Neural crest cell (in vitro differentiated cells): ENCODE data around the gene TEX19. TPM values are rescaled to one million over a fixed set of nuclear protein-coding genes. Genes with fewer than 3 reads are reported as not detected.

Experiments used
- DNase-seq: peaks from one replicate; pipeline ENCODE4 v3.0.0; 2021; ENCODE audit warnings: low read depth, mixed read lengths, low spot score
- H3K27ac Mint-ChIP-seq: one replicate; pipeline ENCODE4 v1.8.0; 2021; ENCODE audit warnings: mild to moderate bottlenecking, mixed read lengths; ENCODE audit not compliant: unreplicated experiment
- H3K27me3 Mint-ChIP-seq: 2 replicates; pipeline ENCODE4 v1.8.0; 2021; ENCODE audit warnings: low read depth, mild to moderate bottlenecking, mixed read lengths
- H3K36me3 Mint-ChIP-seq: 2 replicates; pipeline ENCODE4 v1.8.0; 2021; ENCODE audit warnings: low read depth, mild to moderate bottlenecking, mixed read lengths
- H3K4me1 Mint-ChIP-seq: 2 replicates; pipeline ENCODE4 v1.8.0; 2021; ENCODE audit warnings: mixed read lengths
- H3K4me3 Mint-ChIP-seq: one replicate; pipeline ENCODE4 v1.8.0; 2021; ENCODE audit warnings: mild to moderate bottlenecking, mixed read lengths
- H3K9me3 Mint-ChIP-seq: 2 replicates; pipeline ENCODE4 v1.8.0; 2021; ENCODE audit warnings: mixed read lengths
- total RNA-seq: library from RNA; stranded (reverse); gene quantifications from 2 replicates; pipeline ENCODE4 v1.2.1, GENCODE V29; 2021
- TF ChIP-seq, protein P1 (sequence below): fragments of 200-600 bp; sonication (generic); conservative IDR thresholded peaks from 2 replicates; pipeline ENCODE4 v1.5.0; 2021; ENCODE audit warnings: antibody characterized with exemption, mild to moderate bottlenecking

The TEX19 gene
- total RNA-seq, 1 donor from 2014 or later: 0.23 TPM

DNA sequence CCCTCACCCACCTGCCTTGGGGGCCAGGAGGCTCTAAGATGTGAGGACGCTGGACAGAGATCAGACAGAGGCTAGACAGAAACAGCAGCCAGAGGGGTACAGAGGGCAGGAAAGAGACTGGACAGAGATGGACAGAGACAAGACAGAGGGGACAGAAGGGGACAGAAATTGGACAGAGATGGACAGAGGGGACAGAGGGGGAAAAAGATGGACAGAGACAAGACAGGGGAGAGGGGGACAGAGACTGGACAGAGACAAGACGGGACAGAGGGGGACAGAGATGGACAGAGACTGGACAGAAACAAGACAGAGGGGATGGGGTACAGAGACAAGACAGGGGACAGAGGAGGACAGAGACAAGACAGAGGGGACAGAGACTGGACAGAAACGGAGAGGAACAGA, 28.7 kb downstream of the TEX19 start:
- Mint-ChIP-seq H3K9me3 (no peaks in the 10 kb centered on the region), H3K36me3 (no peaks in the 10 kb centered on the region), H3K4me3 (no peak overlapping the region), H3K27ac (no peak overlapping the region), H3K4me1 (no peaks in the 10 kb centered on the region), H3K27me3 (peaks cover 2% of the 10 kb centered on the region)
- TF ChIP-seq, protein P1, sequence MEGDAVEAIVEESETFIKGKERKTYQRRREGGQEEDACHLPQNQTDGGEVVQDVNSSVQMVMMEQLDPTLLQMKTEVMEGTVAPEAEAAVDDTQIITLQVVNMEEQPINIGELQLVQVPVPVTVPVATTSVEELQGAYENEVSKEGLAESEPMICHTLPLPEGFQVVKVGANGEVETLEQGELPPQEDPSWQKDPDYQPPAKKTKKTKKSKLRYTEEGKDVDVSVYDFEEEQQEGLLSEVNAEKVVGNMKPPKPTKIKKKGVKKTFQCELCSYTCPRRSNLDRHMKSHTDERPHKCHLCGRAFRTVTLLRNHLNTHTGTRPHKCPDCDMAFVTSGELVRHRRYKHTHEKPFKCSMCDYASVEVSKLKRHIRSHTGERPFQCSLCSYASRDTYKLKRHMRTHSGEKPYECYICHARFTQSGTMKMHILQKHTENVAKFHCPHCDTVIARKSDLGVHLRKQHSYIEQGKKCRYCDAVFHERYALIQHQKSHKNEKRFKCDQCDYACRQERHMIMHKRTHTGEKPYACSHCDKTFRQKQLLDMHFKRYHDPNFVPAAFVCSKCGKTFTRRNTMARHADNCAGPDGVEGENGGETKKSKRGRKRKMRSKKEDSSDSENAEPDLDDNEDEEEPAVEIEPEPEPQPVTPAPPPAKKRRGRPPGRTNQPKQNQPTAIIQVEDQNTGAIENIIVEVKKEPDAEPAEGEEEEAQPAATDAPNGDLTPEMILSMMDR: no peak
- no peak for DNase-seq

DNA sequence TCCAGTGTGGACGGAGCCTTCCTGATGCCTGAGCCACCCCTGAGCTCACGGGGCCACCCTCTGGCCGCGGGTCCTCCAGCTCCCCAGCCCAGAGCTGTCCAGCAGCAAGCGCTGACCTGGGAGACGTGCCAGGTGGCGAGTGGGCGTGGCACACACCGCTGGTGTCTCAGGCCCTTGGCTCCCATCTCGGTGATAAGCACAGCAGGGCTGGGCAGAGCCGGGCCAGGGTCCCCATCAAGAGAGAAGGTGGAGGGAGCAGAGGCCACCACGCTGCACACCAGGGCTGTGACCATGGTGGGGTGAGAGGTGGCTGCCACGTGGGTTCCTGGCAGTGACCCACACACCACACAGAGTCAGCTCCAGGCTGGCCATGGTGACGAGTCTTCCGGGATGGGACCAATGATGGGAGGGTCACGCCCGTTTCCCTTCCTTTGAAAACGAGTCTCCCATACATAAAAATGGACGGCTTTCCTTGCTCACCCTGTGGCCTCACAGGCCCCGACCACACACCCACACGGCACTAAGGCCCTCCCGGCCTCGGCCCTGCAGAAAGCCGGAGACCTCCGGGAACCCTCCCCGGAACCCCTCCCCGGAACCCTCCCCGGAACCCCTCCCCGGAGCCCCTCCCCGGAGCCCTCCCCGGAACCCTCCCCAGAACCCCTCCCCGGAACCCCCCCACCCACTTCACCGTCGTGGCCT, 29.3 kb downstream of the TEX19 start:
- H3K36me3 Mint-ChIP-seq: no peaks in the 10 kb centered on the region
- no peak overlapping the region for H3K27ac Mint-ChIP-seq
- TF ChIP-seq, protein P1: no peak
- peaks cover 2% of the 10 kb centered on the region for H3K27me3 Mint-ChIP-seq
- DNase-seq: no peak
- no peaks in the 10 kb centered on the region for H3K9me3 Mint-ChIP-seq
- no peak overlapping the region for H3K4me3 Mint-ChIP-seq
- H3K4me1 Mint-ChIP-seq: no peaks in the 10 kb centered on the region

DNA sequence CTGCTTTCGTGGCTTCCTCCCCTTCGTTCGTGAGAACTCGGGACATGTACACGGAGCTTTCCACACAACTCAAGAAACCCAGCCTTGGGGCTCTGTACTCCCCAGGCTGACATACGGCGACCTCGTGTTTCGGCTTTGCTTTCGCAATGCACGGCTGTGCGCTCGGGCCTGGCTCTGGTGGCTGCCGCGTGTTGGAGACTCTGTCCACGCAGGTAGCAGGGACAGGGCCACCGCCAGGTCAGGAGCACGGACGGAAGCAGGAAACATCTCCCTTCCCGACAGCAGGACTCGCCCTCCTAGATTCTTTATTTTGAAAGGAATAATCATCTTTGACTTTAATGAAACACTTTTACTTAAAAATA, 29.9 kb downstream of the TEX19 start:
- TF ChIP-seq, protein P1: no peak
- peaks cover 2% of the 10 kb centered on the region for H3K27me3 Mint-ChIP-seq
- H3K36me3 Mint-ChIP-seq: no peaks in the 10 kb centered on the region
- H3K9me3 Mint-ChIP-seq: no peaks in the 10 kb centered on the region
- H3K4me3 Mint-ChIP-seq: no peak overlapping the region
- DNase-seq: no peak
- no peak overlapping the region for H3K27ac Mint-ChIP-seq
- no peaks in the 10 kb centered on the region for H3K4me1 Mint-ChIP-seq

DNA sequence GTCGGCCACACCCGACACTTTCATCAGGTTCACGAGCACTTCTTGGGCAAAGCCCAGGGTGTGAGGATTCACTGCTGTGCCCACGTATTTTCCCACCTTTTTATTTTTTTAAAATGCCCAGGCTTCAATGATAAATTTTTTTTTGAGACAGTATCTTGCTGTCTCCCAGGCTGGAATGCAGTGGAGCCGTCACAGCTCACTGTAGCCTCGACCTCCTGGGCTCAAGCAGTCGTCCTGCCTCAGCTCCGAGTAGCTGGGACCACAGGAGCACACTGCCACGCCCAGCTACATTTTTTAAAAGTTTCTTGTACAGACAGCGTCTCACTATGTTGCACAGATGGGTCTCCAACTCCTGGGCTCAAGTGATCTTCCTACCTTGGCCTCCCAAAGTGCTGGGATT, 30.3 kb downstream of the TEX19 start:
- Mint-ChIP-seq H3K4me1 (no peaks in the 10 kb centered on the region), H3K27ac (no peak overlapping the region), H3K9me3 (no peaks in the 10 kb centered on the region), H3K4me3 (no peak overlapping the region), H3K27me3 (peaks cover 2% of the 10 kb centered on the region), H3K36me3 (no peaks in the 10 kb centered on the region)
- TF ChIP-seq, protein P1: no peak
- no peak for DNase-seq

GRCh38 chr17:82390015-82390859, 31.2 kb downstream of the TEX19 start:
- Mint-ChIP-seq H3K36me3 (no peaks in the 10 kb centered on the region), H3K4me1 (no peaks in the 10 kb centered on the region), H3K27me3 (peaks cover 2% of the 10 kb centered on the region), H3K9me3 (no peaks in the 10 kb centered on the region), H3K4me3 (no peak overlapping the region), H3K27ac (no peak overlapping the region)
- DNase-seq: no peak
- TF ChIP-seq, protein P1: no peak
